HG02884 (cell line): Measurements from ENCODE around the gene TREH.
A peak's percentile ranks its signal among the peaks of the same experiment; 100 is the strongest.
"Not testable (repeated sequence)": the region's sequence is repeated elsewhere in the genome, so short reads cannot be mapped to it uniquely, and the experiment has no call there.

ENCODE experiments used
- ATAC-seq: cut with Tn5 transposase; IDR thresholded peaks from one replicate; pipeline ENCODE4 v1.9.1; 2021; ENCODE audit warnings: mild to moderate bottlenecking, moderate library complexity; ENCODE audit not compliant: unreplicated experiment

Gene TREH

DNA sequence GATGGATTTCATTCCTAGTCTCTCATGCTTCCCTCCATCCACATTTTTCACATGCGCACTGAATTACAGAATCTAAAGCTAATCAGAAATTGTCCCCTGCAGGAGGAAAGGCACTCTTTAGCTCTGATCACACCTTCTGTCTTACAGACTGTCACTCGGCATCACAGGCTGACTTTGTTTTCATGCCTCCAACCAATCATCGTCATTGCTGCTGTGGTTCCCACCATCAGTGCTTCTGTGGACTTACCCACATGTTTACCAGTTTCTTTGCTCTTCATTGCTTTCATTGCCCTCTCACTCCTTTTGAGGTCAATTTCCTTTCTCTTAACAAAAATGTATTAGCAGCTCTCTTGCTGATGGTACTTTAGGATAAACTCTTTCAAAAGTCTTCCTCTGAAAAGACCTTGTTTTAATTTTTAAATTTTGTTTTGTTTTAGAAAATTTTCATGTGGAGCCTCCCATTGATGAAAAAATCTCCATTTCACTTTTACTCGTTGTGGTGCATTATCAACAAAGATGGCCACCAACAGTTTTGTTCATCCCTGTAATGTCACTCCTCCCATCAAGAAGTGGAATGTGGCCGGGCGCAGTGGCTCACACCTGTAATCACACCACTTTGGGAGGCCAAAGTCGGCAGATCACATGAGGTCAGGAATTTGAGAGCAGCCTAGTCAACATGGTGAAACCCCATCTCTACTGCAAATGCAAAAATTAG lies 20.2 kb upstream of the TREH start:
- no peak for ATAC-seq

DNA sequence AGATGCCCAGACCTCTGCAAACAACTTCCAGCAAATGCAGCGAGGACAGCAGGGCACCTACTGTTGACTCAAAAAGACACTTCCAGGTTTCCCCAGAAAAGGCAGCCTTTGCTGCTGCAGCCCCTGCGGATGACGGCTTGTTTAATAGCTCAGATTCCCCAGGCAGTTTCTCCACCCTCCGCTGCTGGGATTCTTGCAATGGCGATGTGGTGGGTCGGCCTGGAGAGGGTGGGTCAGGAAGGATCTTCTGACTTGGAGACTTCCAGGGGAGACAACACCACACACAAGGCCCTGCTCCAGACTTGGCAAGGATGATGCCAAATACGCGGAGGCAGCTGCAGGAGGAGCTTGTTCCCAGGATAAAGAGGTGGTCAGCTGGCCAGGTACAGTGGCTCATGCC lies 17.9 kb upstream of the TREH start:
- no peak for ATAC-seq

DNA sequence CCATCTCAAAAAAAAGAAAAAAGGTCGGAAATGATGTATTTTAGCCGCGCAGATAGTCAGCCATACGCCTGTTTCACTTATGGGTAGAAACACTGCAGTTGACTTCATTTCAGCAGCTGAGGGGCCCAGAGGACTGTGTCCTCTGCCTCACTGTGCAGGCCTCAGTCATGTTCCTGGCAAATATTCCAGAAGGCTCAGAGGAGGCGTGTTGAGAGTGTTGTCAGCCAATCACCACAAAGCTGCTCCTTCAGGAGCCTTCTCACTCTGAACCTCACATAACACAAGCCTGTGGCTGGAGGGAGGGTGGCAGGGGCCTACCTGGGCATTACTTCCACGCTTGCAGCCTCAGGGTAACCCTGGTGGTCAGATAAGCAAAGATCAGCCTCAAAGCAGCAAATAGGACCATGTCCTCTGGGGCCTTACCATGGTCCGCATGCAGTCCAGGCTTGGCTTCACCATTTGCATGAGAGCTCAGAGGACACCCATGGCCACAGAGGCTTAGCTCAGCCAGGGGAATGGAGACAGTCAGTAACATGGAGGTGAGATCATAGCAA lies 17.3 kb upstream of the TREH start:
- no peak for ATAC-seq

DNA sequence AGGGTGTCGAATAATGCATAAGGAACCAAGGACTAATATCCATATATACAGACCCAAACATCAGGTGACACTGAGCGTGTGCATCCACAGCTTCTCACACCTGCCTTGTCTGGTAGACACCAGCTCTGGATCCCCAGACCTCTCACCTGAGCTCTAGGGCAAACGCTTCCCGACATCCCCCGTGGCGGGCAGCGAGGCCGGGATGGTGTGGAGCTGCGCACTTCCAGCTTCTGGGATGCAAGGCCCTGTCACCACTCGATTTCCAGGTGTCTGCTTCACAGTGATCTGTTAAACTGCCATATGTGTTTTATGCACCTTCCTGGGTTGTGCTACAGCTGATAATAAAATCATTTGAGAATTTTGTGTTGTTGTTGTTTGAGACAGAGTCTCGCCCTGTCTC lies 15.3 kb upstream of the TREH start:
- ATAC-seq, result no peak

DNA sequence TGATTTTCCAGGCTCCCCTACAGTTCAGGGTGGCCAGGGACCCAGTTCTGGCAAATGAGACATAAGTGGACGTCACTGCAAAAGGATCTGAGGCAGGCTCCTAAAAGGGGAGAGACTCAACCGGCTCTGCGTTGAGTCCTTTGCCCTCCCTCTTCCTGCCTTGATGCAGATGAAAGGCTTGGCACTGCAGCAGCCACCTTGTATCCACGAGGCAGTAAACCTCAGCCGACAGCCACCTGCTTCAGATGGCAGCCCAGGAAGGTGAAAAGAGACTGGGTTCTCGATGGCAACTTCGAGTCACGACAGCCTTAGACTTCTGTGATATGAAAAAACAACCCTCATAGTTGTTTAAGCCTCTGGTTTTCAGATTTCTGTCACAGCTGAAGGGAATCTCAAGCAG lies 14.7 kb upstream of the TREH start:
- no peak for ATAC-seq

DNA sequence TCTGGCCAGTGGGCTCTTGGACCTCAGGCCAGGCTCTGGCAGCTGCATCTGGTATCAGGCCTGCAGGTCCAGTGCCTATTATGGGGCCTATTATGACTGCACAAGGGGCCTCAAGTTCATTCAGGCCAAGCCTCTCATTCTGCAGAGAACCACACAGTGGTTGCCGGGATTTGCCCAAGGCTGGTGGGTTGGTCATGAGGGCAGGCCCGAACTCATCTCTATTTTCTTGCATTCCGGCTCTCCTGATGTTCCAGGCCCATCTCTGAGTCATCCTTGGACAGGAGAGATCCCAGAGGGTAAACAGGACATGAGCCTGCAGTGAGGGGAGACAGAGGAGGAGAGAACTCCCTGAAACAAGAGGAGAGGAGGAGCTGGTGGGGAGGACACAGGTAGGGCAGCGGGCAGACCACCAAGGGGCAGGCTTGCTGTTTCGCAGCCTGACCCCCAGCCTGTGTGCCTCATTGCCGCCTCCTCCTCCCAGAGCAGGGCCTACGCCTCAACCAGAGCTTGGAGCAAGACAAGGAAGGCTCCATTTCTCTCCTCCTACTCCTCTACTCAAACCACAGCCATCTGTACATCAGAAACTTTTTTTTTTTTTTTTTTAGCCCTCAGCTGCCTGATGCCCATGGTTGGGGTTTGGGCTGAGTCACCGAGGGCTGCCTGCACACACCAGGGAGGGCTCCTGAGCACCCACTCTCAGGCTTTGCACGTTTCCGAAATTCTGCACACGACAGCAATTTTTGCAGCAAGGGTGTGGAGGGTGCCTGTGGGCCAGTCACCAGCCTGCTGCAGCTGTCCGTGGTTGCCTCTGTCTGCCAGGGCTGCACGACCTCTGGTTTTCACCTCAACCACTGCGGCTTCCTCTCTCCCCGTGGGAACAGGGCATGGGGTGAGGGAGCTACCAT lies 12.7 kb upstream of the TREH start:
- ATAC-seq, result no peak

DNA sequence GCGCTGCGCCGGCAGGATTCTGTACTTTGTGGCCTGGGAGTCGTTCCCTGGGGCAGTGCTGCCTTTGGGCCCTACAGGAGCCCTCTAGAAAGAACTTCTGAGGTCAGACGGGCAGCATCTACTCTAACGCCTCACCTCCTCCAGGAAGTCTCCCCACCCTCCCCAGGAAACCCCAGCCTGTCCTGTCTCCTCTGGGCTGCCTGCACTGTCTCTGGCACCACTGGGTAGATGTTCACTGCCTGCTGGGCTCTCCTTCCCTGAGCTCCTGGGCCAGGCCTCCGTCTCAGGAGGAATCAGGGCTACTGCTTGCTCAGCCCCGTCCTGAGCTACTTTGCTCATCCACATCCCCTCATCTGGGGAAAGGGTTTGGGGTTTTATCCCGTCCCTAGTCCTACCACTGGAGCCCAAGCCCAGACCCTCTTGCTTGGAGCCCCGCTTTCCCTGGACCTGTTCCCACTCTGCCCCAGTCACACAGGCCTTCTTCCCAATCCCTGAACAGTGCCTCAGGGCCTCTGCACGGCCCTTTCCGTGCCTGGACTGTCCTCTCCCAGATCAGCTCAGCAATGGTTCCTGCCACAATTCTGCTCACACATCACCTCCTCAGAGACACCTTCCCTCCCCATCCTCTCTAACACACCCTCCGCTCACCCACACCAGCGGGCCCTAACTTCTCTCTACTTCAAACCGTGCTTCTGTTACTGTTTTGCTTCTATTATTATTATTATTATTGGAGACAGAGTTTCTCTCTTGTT lies 11.3 kb upstream of the TREH start:
- ATAC-seq, result no peak

DNA sequence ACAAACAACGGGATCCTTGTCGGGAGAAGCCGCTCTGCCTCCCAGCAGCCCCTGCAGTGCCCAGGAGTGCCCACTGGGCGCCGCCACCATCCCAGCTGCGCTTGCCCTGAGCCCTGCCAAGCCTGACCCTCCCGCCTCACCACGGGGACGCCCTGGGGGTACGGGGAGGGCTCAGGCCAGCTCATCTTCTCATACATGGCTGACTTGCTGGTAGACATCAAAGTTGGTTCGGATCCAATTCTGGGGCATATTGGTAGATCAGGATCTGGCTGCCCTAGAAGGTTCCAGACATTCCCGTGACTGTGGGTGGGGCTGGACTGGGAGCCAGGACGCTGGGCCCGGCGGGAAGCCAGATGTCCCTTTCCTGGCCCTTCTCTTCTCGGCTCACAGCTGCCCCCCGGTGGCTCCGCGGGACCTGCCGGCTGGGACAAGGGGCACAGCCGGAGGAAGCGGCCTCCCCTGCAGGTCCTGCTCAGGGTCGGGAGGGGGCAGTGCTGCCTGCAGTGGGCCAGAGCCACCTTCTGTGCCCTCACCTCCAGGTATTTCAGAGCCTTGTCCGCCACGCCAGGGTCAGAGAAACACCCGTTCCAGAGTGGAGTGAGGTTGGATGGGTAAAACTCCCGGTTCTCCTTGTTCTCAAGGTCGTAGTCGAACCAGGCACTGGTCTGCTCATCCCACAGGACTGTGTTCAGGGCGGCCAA lies 10.6 kb upstream of the TREH start:
- ATAC-seq, result peak; percentile 76

DNA sequence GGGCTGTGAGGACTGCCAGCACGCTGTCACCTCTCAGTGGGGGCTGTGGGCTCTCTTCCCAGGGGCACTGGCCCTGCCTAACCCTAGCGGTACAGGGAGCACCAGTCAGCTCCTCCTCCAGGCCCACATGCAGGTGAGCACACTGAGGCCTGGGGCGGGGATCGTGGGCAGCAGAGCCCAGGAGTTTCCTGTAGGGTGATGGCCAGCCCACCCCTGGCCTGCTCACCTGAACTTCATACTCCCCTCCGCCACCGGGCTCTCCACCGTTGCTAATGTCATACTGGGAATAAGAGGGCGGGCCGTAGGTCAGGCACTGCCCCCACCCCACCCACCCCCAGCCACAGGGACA lies 10.0 kb upstream of the TREH start:
- ATAC-seq, result no peak

DNA sequence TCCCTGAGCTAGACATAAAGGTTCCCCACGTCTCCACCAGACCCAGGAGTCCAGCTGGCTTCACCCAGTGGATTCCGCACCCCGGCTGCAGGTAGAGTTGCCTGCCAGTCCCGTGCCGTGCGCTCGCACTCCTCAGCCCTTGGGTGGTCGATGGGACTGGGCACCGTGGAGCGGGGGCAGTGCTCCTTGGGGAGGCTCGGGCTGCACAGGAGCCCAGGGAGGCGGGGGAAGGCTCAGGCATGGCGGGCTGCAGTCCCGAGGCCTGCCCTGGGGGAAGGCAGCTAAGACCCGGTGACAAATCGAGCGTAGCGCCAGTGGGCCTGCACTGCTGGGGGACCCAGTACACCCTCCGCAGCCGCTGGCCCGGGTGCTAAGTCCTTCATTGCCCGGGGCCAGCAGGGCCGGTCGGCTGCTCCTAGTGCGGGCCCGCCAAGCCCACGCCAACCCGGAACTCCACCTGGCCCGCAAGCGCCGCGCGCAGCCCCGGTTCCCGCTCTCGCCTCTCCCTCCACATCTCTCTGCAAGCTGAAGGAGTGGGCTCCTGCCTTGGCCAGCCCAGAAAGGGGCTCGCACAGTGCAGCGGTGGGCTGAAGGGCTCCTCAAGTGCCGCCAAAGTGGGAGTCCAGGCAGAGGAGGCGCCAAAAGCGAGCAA lies 9.5 kb upstream of the TREH start:
- ATAC-seq, result no peak

DNA sequence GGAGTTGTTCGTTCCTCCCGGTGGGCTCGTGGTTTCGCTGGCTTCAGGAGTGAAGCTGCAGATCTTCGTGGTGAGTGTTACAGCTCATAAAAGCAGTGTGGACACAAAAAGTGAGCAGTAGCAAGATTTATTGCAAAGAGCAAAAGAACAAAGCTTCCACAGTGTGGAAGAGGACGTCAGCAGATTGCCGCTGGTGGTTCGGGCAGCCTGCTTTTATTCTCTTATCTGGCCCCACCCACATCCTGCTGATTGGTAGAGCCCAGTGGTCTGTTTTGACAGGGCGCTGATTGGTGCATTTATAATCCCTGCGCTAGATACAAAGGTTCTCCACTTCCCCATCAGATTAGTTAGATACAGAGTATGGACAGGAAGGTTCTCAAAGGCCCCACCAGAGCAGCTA lies 8.9 kb upstream of the TREH start:
- ATAC-seq, result not testable (repeated sequence)

DNA sequence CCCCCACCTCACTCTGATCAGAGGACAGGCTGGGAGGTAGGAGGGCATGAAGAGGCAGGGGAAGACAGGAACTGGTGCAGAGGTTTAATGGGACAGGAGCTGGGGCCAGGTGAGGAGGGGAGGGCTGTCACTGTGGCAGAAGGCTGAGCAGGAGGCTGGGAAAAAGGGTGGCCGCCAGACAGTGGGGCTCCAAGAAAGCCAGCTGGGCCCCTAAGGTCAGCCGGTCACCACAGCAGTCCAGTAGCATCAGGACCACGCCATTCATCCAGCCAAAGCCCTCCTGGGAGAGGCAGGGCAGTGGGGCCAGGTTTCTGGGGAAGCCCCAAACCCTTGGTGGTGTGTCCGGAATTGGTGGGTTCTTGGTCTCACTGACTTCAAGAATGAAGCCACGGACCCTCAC lies 8.5 kb upstream of the TREH start:
- no peak for ATAC-seq

DNA sequence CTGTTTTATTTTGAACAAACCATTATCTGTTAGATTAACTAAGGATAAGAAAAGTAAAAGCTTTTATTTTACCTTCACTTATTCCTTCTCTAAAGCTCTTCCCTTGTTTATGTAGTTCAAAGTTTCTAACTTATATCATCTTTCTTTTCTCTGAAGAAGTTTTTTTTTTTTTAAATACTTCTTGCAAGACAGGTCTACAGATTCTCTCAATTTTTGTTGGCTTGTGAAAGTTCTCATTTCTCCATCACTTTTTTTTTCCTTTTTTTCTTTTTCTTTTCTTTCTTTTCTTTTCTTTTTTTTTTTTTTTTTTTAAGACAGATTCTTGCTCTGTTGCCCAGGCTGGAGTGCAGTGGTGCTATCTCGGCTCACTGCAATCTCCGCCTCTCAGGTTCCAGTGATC lies 4.7 kb upstream of the TREH start:
- no peak for ATAC-seq

DNA sequence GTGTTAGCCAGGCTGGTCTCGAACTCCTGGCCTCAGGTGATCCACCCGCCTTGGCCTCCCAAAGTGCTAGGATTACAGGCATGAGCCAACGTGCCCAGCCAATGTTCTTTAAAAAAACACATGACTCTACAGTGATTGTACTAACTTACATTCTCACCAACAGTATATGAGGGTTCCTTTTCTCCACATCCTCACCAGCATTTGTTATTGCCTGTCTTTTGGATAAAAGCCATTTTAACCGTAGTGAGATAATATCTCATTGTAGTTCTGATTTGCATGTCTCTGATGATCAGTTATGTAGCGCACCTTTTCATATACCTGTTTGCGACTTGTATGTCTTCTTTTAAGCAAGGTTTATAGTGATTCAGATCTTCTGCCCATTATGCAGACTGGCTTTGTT lies 3.5 kb upstream of the TREH start:
- not testable (repeated sequence) for ATAC-seq

DNA sequence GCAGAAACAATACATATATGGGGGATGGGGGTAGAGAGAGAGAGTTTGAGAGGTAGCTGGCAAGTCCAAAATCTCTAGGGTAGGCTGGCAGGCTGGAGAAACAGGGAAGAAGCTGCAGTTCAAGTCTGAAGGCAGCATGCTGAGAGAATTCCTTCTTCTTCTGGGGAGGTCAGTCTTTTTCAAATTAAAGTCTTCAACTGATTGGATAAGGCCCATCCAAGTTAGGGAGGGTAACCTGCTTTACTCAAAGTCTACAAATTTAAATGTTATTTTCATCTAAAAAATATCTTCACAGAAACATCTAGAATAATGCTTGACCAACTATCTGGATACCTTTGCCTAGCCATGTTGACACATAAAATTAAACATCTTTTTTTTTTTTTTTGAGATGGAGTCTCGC lies 2.9 kb upstream of the TREH start:
- ATAC-seq, result no peak

DNA sequence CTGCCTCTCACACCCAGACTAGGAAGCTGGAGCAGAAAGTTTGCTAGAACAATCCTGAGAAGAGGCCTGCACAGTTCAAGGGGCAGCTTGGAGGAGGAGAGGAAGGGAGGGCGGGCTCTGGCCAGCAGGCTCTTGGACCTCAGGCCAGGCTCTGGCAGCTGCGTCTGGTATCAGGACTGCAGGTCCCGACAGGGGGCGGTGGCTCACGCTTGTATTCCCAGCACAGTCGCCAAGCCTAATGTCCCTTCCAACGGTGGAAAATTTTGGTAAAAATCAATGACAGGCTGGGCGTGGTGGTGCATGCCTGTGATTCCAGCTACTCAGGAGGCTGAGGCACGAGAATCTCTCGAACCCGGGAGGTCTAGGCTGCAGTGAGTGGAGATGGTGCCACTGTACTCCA lies 542 bp downstream of the TREH start:
- ATAC-seq, result not testable (repeated sequence)

DNA sequence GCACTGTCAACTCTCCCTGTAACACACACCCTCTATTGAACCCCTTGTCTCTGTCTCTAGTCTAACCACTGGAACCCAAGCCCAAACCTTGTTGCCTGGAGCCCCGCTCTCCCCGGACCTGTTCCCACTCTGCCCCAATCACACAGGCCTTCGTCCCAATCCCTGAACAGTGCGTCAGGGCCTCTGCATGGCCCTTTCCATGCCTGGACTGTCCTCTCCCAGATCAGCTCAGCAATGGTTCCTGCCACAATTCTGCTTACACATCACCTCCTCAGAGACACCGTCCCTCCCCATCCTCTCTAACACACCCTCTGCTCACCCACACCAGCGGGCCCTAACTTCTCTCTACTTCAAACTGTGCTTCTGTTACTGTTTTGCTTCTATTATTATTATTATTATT lies 1.5 kb downstream of the TREH start:
- no peak for ATAC-seq

DNA sequence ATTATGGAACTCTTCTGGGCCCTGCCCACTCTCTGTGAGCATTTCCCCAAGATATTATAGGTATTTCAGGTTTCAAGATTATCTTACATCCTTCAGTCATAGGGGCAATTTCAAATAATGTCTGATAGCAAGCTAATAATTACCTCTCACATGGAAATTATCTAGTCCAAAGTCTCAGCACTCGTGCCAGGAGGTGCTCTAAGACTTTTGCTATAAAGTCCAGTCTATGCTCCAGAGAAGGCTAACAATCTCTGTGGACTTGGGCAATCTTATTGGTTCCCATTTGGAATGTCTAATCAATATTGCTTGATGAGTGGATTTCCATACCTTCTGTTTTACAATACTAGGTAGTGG lies 5.4 kb downstream of the TREH start:
- no peak for ATAC-seq

DNA sequence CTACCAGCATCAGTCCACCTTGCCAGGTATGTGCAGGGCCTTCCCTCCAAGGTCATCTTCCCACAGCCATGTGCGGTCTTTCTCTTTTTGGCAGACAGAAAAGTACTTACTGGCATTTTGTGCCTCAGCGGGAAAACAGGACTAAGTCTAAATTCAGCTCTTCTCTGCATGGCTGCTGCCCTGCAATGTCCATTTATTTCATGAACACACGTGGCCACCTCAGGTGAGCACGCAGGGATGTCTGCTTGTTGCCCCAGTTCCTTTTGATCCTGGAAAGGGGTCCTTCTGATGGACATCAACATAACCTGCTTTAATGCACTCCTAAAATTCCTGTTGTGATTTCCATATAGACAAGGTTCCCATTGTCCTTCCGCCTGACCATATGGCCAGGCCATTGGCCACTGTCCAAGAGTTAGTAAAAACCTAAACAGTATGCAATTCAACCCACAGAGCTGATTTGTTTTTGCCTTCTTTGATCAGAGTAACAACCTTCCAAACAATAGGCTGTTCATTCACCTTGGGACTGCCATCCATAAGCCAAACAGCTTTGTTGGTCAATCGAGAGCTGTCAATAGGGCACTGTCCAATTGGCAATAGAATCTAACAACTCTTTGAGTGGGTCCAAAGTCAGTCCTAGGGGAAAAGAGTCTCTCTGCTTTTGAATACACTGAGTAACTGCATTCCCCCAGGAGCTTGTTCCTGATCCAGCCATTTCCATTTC lies 5.9 kb downstream of the TREH start:
- ATAC-seq, result no peak

DNA sequence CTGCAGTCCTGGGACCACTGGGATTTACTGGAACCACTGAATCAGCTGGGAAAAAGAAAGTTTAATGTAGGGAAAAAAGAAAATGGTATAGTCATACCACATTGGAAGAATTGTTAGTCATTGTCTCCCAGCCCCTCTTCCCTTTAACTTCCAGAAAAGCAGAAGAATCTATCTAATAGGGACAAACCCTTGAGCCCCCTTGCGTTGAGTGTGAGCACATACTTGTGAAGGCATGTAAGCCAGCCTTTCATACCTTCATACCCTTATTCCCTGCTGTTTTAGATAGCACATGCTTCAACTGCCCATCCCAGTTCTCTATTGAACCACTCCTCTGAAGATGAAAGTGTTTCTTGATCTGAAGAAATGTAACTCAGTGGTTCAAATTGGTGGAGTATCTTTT lies 6.6 kb downstream of the TREH start:
- ATAC-seq, result no peak
